Kidney (tissue), 14 donors: ENCODE results near the gene TCF25. TPM values are rescaled to one million over a fixed set of nuclear protein-coding genes. Genes with fewer than 3 reads are reported as not detected.

Experiments
- DNase-seq, 5 donors: peaks; one replicate each; pipeline ENCODE4 v3.0.0-alpha.2; 2013 to 2020
- FAIRE-seq: peaks from 2 replicates; lab custom pipeline; 2012; peaks lifted over from hg19 to GRCh38; lab: Jason Lieb, UNC
- H3K27ac ChIP-seq, 2 donors: one replicate each; pipeline ENCODE4 v1.7.0; 2013; ENCODE audit warnings: low read depth in 2 of 2, low read length in 2 of 2, inconsistent platforms in 1 of 2
- H3K27me3 ChIP-seq: one replicate; pipeline ENCODE4 v1.7.1; 2013; ENCODE audit warnings: low read length, inconsistent platforms; ENCODE audit not compliant: control insufficient read depth, insufficient read depth
- H3K36me3 ChIP-seq, 3 donors: one replicate each; pipeline versions ENCODE4 v1.7.0 to v1.7.1; 2013; ENCODE audit warnings: low read length in 3 of 3, control low read depth in 1 of 3, inconsistent platforms in 1 of 3; ENCODE audit not compliant: insufficient read depth in 3 of 3, control insufficient read depth in 2 of 3
- H3K4me1 ChIP-seq, 3 donors: one replicate each; pipeline versions ENCODE4 v1.7.0 to v1.7.1; 2013; ENCODE audit warnings: low read length in 3 of 3, inconsistent platforms in 1 of 3, low read depth in 1 of 3; ENCODE audit not compliant: control insufficient read depth in 2 of 3, insufficient read depth in 2 of 3
- H3K4me3 ChIP-seq, 3 donors: one replicate each; pipeline versions ENCODE4 v1.7.0 to v1.8.1; 2013; ENCODE audit warnings: low read length in 3 of 3, control low read depth in 1 of 3, inconsistent platforms in 1 of 3
- H3K9ac ChIP-seq, 3 donors: one replicate each; pipeline versions ENCODE4 v1.7.0 to v1.7.1; 2013; ENCODE audit warnings: low read length in 3 of 3, control low read depth in 1 of 3, inconsistent platforms in 1 of 3
- H3K9me3 ChIP-seq, 3 donors: one replicate each; pipeline versions ENCODE4 v1.7.0 to v1.7.1; 2013; ENCODE audit warnings: low read length in 3 of 3, control low read depth in 1 of 3, inconsistent platforms in 1 of 3; ENCODE audit not compliant: control insufficient read depth in 2 of 3, insufficient read depth in 1 of 3
- CTCF ChIP-seq: IDR thresholded peaks from 3 replicates; pipeline ENCODE4 v1.5.1; 2012; ENCODE audit warnings: mild to moderate bottlenecking, moderate library complexity, borderline replicate concordance; ENCODE audit not compliant: insufficient read depth; ENCODE audit errors: extremely low read depth
- intact Hi-C: fragments of 100-400 bp; cut with DNase I; formaldehyde crosslinking; loops from one replicate; pipeline ENCODE4 v1.11.1; 2022
- polyA plus RNA-seq: library from polyadenylated mRNA; stranded (reverse); fragments of 350-450 nt; fragmentation: Illumina TruSeq; extraction: RNeasy Lipid Tissue Mini Kit (QIAGEN cat#74804); gene quantifications from one replicate; pipeline ENCODE4 v1.2.3, GENCODE V29; 2014; ENCODE audit warnings: low read depth, low replicate concordance; ENCODE audit not compliant: insufficient read depth
- total RNA-seq: library from RNA; stranded (reverse); fragmentation: NEBNext Ultra II Directional; extraction: Animal tissue kit (Norgen Biotek cat#: 25700); gene quantifications from one replicate; pipeline ENCODE4 v1.2.1, GENCODE V29; 2021
- donor health status: control.
- donor health status: control.
- donor health status: control.
- donor health status: control.
- donor health status: control.
- donor health status: DM: yes; HTN: yes; CAD: no.
- donor health status: Normal renal cell carcinoma (clear cell type).

The TCF25 gene
- total and polyA plus RNA-seq, 2 donors from 2014 or later: 157 to 209 TPM

- H3K27me3 ChIP-seq: no peaks in the 10 kb centered on the region
- FAIRE-seq: no peak
- peaks cover 0 to 3% (median 0%) of the 10 kb centered on the region in 3 donors for H3K4me1 ChIP-seq
- no peak for TF ChIP-seq CTCF
- H3K27ac ChIP-seq: no peak overlapping the region
- no peaks in the 10 kb centered on the region for H3K36me3 ChIP-seq
- peak in 3 of 5 donors; percentile 29 to 87 (median 84) for DNase-seq
- H3K9ac ChIP-seq: no peak overlapping the region
- H3K9me3 ChIP-seq: no peaks in the 10 kb centered on the region
- no peak overlapping the region for H3K4me3 ChIP-seq
- intact Hi-C loops: no loop called here
These were observed 50.4 kb downstream of the TCF25 start for GRCh38 chr16:89923640-89924296.

GRCh38 chr16:89924297-89924924 is 51.0 kb downstream of the TCF25 start:
- DNase-seq (peak in 4 of 5 donors; percentile 66 to 88 (median 79)), FAIRE-seq (no peak)
- H3K27me3 ChIP-seq: no peaks in the 10 kb centered on the region
- no peak overlapping the region for H3K27ac ChIP-seq
- H3K36me3 ChIP-seq: no peaks in the 10 kb centered on the region
- peaks cover 0 to 2% (median 0%) of the 10 kb centered on the region in 3 donors for H3K4me1 ChIP-seq
- no peaks in the 10 kb centered on the region for H3K9me3 ChIP-seq
- intact Hi-C loops: no loop called here
- no peak for TF ChIP-seq CTCF
- no peak overlapping the region for H3K9ac ChIP-seq
- no peak overlapping the region for H3K4me3 ChIP-seq

DNA sequence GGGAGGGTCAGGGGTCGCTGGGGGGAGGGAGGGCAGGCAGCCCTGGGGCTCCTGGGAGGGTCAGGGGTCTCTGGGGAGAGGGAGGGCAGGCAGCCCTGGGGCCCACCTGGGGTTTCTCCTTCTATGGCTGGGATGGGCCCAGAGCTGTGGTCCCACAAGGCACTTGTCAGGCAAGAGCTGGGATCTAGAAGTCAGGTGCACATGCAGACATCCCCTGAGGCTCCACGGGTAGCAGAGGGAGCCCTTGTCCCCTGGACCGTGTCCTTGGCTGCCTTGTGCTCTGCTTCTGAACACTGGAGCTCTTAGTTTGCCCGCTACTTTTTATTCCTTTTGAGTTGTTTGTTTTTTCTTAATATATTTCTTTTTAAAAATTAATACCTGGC is 51.5 kb downstream of the TCF25 start:
- H3K27me3 ChIP-seq: no peaks in the 10 kb centered on the region
- no peak overlapping the region for H3K4me3 ChIP-seq
- H3K9ac ChIP-seq: no peak overlapping the region
- FAIRE-seq (no peak), DNase-seq (peak in 2 of 5 donors; percentile 41 to 42)
- no peaks in the 10 kb centered on the region for H3K9me3 ChIP-seq
- no peaks in the 10 kb centered on the region for H3K36me3 ChIP-seq
- TF ChIP-seq CTCF: no peak
- no peak overlapping the region for H3K27ac ChIP-seq
- intact Hi-C loops: no loop called here
- peaks cover 0 to 2% (median 0%) of the 10 kb centered on the region in 3 donors for H3K4me1 ChIP-seq
